ENCODE results near the gene DIRAS1.
"Not testable (repeated sequence)": the region's sequence is repeated elsewhere in the genome, so short reads cannot be mapped to it uniquely, and the experiment has no call there.

The DIRAS1 gene

GRCh38 chr19:2679439-2679838 lies 41.7 kb downstream of the DIRAS1 start:
- no peak for DNase-seq (ENCODE audit: low read depth in 2 of 3, low spot score in 1 of 3)

- not testable (repeated sequence) for DNase-seq (ENCODE audit: low read depth in 2 of 3, low spot score in 1 of 3)
Observed at GRCh38 chr19:2678948-2679347, 42.2 kb downstream of the DIRAS1 start.

GRCh38 chr19:2678044-2678671 lies 43.0 kb downstream of the DIRAS1 start:
- DNase-seq (ENCODE audit: low read depth in 2 of 3, low spot score in 1 of 3), result no peak

GRCh38 chr19:2676823-2677222 lies 44.3 kb downstream of the DIRAS1 start:
- DNase-seq (ENCODE audit: low read depth in 2 of 3, low spot score in 1 of 3), result no peak

GRCh38 chr19:2675892-2676291 lies 45.3 kb downstream of the DIRAS1 start:
- no peak for DNase-seq (ENCODE audit: low read depth in 2 of 3, low spot score in 1 of 3)

DNA sequence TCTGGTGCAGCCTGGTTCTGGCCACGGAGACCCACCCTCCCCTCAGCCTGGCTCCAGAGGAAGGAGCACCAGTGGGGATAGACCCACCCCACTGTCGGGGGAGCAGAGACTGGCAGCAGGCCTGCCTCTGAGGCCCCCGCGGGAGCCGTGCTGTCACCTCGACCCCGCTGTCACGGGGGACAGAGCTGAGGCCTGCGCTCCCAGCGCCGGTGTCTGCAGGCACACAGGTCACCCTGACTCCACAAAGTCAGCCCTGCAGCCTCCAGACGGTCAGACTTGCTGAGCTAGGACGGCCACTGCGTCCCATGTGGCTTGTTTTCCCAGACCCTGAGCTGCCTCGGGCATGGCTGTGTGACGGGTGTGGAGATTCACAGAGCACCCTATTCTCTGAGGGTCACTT lies 51.0 kb downstream of the DIRAS1 start:
- DNase-seq (ENCODE audit: low read depth in 2 of 3, low spot score in 1 of 3), result no peak

- DNase-seq (ENCODE audit: low read depth in 2 of 3, low spot score in 1 of 3), result no peak
Observed at GRCh38 chr19:2668175-2668763, 52.9 kb downstream of the DIRAS1 start.

DNA sequence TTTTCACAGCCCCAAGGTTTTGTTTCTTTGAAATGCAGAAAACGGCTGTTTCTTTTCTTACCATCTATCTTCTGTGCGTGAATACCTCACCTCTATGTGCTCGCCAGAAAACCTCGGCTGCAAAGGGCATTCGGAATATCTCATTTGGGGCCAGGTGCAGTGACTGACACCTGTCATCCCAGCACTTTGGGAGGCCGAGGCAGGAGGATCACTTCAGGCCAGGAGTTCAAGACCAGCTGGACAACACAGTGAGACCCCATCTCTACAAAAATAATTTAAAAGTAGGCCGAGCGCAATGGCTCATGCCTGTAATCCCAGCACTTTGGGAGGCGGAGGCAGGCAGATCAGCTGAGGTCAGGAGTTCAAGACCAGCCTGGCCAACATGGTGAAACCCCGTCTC lies 53.8 kb downstream of the DIRAS1 start:
- not testable (repeated sequence) for DNase-seq (ENCODE audit: low read depth in 2 of 3, low spot score in 1 of 3)

GRCh38 chr19:2666344-2666994 lies 54.7 kb downstream of the DIRAS1 start:
- DNase-seq (ENCODE audit: low read depth in 2 of 3, low spot score in 1 of 3), result no peak

DNA sequence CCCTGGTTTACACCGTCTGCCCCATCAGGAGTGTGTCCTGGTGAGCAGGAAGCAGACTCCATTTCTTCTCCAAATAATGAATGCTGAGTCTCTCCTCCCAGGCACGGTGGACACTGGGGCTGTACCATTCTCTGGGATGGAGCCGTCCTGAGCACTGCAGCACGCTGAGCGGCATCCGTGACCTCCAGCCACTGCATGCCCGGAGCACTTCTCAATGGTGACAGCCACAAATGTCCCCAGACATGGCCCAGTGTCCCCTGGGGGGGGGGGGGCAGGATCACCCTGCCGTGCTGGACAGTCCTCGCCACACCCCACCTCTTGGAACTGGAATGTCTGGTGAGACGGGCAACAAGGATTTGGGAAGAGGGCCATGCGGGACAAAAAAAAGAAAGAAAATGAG lies 56.1 kb downstream of the DIRAS1 start:
- DNase-seq (ENCODE audit: low read depth in 2 of 3, low spot score in 1 of 3), result no peak
